ENCODE measurements around the gene FOXI1. TPM values are rescaled to one million over a fixed set of nuclear protein-coding genes. Genes with fewer than 3 reads are reported as not detected.

Gene FOXI1
- total RNA-seq, 2 donors from 2014 or later: not detected

DNA sequence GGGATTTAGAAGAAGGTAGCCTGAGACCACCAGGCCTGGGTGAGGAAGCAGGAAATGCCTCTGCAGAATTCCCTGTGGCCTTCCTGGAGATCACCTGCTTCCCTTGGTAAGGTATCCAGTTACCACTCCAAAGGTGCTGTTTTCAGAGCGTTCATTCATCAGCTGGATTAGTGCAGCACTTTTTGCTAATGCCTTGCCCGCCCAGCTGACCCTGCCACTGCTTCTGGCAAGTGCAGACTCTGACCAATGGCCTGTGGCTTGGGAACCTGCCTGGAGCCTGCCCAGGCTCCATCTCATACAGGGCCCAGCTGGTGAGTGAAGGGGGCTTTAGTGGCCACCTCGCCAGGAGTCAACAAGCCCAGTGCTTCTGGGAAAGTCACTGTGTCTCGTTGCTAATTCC is 48.6 kb downstream of the FOXI1 start:
- H3K4me3 ChIP-seq: no peak overlapping the region
- TF ChIP-seq, protein P1, sequence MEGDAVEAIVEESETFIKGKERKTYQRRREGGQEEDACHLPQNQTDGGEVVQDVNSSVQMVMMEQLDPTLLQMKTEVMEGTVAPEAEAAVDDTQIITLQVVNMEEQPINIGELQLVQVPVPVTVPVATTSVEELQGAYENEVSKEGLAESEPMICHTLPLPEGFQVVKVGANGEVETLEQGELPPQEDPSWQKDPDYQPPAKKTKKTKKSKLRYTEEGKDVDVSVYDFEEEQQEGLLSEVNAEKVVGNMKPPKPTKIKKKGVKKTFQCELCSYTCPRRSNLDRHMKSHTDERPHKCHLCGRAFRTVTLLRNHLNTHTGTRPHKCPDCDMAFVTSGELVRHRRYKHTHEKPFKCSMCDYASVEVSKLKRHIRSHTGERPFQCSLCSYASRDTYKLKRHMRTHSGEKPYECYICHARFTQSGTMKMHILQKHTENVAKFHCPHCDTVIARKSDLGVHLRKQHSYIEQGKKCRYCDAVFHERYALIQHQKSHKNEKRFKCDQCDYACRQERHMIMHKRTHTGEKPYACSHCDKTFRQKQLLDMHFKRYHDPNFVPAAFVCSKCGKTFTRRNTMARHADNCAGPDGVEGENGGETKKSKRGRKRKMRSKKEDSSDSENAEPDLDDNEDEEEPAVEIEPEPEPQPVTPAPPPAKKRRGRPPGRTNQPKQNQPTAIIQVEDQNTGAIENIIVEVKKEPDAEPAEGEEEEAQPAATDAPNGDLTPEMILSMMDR (IDR thresholded peaks at IDR 0.05): no peak
- H3K27ac ChIP-seq: no peak overlapping the region
- no peaks in the 10 kb centered on the region for H3K36me3 ChIP-seq
- DNase-seq (ENCODE audit: low spot score): no peak
- peaks cover 0 to 13% of the 10 kb centered on the region in 2 donors for H3K4me1 ChIP-seq
- H3K27me3 ChIP-seq: no peaks in the 10 kb centered on the region
- no peaks in the 10 kb centered on the region for H3K9me3 ChIP-seq

DNA sequence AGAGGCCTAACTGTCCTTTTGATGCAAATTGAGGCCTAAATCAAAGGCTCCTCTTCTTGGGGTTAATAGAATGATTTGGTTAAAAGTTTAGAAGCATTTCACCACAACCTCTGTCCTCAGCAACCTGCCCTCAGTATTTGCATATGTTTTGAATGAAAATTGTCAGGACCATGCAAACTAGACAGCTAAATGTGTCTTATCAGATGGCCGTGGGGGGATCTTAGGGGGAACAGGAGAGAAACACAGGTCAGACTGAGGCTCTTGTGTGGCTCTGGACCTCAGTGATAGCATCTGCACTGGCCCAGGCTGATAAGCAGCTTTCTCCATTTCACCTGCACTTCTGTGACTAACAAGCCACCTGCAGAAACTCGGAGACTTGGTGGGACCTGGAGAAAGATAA is 49.0 kb downstream of the FOXI1 start:
- Histone ChIP-seq H3K4me3 (no peak overlapping the region), H3K27ac (no peak overlapping the region), H3K27me3 (no peaks in the 10 kb centered on the region), H3K36me3 (no peaks in the 10 kb centered on the region), H3K9me3 (no peaks in the 10 kb centered on the region), H3K4me1 (peaks cover 0 to 13% of the 10 kb centered on the region in 2 donors)
- no peak for DNase-seq (ENCODE audit: low spot score)
- TF ChIP-seq, protein P1 (IDR thresholded peaks at IDR 0.05): no peak

DNA sequence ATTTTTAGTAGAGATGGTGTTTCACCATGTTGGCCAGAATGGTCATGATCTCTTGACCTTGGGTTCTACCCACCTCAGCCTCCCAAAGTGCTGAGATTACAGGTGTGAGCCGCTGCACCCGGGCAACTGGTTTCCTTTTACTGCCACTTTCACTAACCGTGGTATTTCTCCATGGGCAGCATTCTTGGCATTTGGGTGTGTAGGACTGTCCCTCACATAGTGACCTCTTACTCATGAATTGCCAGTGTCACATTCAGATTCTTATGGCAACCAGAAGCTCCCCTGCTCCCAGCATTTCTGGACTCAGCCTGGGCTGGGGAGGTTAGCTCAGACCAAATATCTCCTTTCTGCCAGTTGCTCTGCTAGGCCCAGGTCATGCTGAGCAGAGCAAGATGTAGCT is 50.1 kb downstream of the FOXI1 start:
- TF ChIP-seq, protein P1 (IDR thresholded peaks at IDR 0.05): no peak
- no peak overlapping the region for H3K27ac ChIP-seq
- DNase-seq (ENCODE audit: low spot score): no peak
- H3K4me1 ChIP-seq: peaks cover 0 to 11% of the 10 kb centered on the region in 2 donors
- H3K27me3 ChIP-seq: no peaks in the 10 kb centered on the region
- H3K36me3 ChIP-seq: no peaks in the 10 kb centered on the region
- no peak overlapping the region for H3K4me3 ChIP-seq
- no peaks in the 10 kb centered on the region for H3K9me3 ChIP-seq

DNA sequence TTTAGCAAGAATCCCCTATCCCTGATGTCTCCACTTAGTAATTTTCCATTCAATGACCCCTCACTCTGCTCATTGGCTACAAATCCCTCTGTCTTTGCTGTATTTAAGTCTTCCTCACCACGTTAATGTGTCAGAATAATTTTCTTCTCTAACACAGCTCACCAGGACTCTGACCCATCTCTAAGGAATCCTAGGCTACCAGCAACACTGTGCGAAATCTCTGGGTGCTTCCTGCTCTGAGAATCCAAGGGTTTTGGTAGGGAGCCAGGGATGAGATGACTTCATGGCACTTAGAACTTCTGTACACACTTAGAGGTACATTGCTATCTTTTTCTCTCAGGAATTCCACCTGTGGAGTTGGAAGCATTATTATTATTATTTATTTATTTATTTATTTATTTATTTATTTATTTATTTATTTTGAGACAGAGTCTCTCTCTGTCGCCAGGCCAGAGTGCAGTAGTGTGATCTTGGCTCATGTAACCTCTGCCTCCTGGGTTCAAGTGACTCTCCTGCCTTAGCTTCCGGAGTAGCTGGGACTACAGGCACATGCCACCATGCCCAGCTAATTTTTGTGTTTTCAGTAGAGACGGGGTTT is 53.5 kb downstream of the FOXI1 start:
- no peaks in the 10 kb centered on the region for H3K27me3 ChIP-seq
- no peak overlapping the region for H3K4me3 ChIP-seq
- no peak overlapping the region for H3K27ac ChIP-seq
- no peaks in the 10 kb centered on the region for H3K9me3 ChIP-seq
- no peak for DNase-seq (ENCODE audit: low spot score)
- no peaks in the 10 kb centered on the region for H3K36me3 ChIP-seq
- H3K4me1 ChIP-seq: no peaks in the 10 kb centered on the region
- TF ChIP-seq, protein P1 (IDR thresholded peaks at IDR 0.05): no peak

Other genes with a start within 250 kb of the FOXI1 start
- under 1 TPM in 1 of 2 donors, not detected in 1; 0.75 TPM for gene INSYN2B, start 125.4 kb upstream of the FOXI1 start, total RNA-seq
- gene C5orf58, start 127.1 kb downstream of the FOXI1 start, total RNA-seq: not detected
- gene LCP2, start 191.9 kb downstream of the FOXI1 start, total RNA-seq: 1 to 10 TPM; 3.9 to 6.5 TPM